ENCODE results near the gene IL11RA.

The IL11RA gene

GRCh38 chr9:34651876-34652601, at the start of gene IL11RA:
IL11RA (plus strand) TSS chr9:34652185; CDS start chr9:34655218, 3,033 bp downstream.
- peak; percentile 66 for DNase-seq

GRCh38 chr9:34603610-34604231, 48.3 kb upstream of the IL11RA start:
- DNase-seq = peak; percentile 81

- DNase-seq = no peak
Observed at GRCh38 chr9:34606190-34606589, 45.8 kb upstream of the IL11RA start.

- DNase-seq = no peak
Observed at GRCh38 chr9:34606905-34607304, 45.1 kb upstream of the IL11RA start.

- no peak for DNase-seq
Observed at GRCh38 chr9:34607331-34607730, 44.7 kb upstream of the IL11RA start.

GRCh38 chr9:34610434-34611206, 41.4 kb upstream of the IL11RA start:
- no peak for DNase-seq

- no peak for DNase-seq
Observed at GRCh38 chr9:34611251-34611810, 40.7 kb upstream of the IL11RA start.

- peak; percentile 96 for DNase-seq
Observed at GRCh38 chr9:34611811-34612787, 39.9 kb upstream of the IL11RA start, which contains the start of gene RPP25L. RPP25L (minus strand) TSS chr9:34612097; CDS start chr9:34611296, 801 bp downstream.

- DNase-seq = peak; percentile 91
Observed at GRCh38 chr9:34612788-34613390, 39.1 kb upstream of the IL11RA start.

- DNase-seq = no peak
Observed at GRCh38 chr9:34615132-34615531, 36.9 kb upstream of the IL11RA start.

- peak; percentile 96 for DNase-seq
Observed at GRCh38 chr9:34620061-34620994, 31.7 kb upstream of the IL11RA start, which contains the start of gene DCTN3. DCTN3 (minus strand) TSS chr9:34620495; CDS start chr9:34620464, 31 bp downstream.

- no peak for DNase-seq
Observed at GRCh38 chr9:34623374-34624235, 28.4 kb upstream of the IL11RA start.

- DNase-seq = no peak
Observed at GRCh38 chr9:34624475-34625185, 27.4 kb upstream of the IL11RA start.

- DNase-seq = no peak
Observed at GRCh38 chr9:34625186-34625486, 26.8 kb upstream of the IL11RA start.

GRCh38 chr9:34627716-34628655, 24.0 kb upstream of the IL11RA start:
- no peak for DNase-seq

GRCh38 chr9:34628656-34629490, 23.1 kb upstream of the IL11RA start, which contains the start of gene ARID3C:
ARID3C (minus strand) TSS chr9:34629066; CDS start chr9:34628014, 1,052 bp downstream.
- no peak for DNase-seq

GRCh38 chr9:34629491-34629808, 22.5 kb upstream of the IL11RA start:
- DNase-seq = no peak

All from suppressor macrophage treated with lipopolysaccharide for 4 hours (primary cell).